ENCODE measurements around the gene FIGNL2.

- TF ChIP-seq, protein P1, sequence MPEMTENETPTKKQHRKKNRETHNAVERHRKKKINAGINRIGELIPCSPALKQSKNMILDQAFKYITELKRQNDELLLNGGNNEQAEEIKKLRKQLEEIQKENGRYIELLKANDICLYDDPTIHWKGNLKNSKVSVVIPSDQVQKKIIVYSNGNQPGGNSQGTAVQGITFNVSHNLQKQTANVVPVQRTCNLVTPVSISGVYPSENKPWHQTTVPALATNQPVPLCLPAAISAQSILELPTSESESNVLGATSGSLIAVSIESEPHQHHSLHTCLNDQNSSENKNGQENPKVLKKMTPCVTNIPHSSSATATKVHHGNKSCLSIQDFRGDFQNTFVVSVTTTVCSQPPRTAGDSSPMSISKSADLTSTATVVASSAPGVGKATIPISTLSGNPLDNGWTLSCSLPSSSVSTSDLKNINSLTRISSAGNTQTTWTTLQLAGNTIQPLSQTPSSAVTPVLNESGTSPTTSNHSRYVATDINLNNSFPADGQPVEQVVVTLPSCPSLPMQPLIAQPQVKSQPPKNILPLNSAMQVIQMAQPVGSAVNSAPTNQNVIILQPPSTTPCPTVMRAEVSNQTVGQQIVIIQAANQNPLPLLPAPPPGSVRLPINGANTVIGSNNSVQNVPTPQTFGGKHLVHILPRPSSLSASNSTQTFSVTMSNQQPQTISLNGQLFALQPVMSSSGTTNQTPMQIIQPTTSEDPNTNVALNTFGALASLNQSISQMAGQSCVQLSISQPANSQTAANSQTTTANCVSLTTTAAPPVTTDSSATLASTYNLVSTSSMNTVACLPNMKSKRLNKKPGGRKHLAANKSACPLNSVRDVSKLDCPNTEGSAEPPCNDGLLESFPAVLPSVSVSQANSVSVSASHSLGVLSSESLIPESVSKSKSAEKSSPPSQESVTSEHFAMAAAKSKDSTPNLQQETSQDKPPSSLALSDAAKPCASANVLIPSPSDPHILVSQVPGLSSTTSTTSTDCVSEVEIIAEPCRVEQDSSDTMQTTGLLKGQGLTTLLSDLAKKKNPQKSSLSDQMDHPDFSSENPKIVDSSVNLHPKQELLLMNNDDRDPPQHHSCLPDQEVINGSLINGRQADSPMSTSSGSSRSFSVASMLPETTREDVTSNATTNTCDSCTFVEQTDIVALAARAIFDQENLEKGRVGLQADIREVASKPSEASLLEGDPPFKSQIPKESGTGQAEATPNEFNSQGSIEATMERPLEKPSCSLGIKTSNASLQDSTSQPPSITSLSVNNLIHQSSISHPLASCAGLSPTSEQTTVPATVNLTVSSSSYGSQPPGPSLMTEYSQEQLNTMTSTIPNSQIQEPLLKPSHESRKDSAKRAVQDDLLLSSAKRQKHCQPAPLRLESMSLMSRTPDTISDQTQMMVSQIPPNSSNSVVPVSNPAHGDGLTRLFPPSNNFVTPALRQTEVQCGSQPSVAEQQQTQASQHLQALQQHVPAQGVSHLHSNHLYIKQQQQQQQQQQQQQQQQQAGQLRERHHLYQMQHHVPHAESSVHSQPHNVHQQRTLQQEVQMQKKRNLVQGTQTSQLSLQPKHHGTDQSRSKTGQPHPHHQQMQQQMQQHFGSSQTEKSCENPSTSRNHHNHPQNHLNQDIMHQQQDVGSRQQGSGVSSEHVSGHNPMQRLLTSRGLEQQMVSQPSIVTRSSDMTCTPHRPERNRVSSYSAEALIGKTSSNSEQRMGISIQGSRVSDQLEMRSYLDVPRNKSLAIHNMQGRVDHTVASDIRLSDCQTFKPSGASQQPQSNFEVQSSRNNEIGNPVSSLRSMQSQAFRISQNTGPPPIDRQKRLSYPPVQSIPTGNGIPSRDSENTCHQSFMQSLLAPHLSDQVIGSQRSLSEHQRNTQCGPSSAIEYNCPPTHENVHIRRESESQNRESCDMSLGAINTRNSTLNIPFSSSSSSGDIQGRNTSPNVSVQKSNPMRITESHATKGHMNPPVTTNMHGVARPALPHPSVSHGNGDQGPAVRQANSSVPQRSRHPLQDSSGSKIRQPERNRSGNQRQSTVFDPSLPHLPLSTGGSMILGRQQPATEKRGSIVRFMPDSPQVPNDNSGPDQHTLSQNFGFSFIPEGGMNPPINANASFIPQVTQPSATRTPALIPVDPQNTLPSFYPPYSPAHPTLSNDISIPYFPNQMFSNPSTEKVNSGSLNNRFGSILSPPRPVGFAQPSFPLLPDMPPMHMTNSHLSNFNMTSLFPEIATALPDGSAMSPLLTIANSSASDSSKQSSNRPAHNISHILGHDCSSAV (CRISPR knock-in tag; IDR thresholded peaks at IDR 0.05; ENCODE audit: borderline replicate concordance) = no peak
- no peak for TF ChIP-seq RELA (CRISPR knock-in tag; IDR thresholded peaks at IDR 0.05)
- TF ChIP-seq SMC3 (IDR thresholded peaks at IDR 0.05; ENCODE audit: low read length) = no peak
- no peak for TF ChIP-seq ZNF563 (CRISPR knock-in tag; IDR thresholded peaks at IDR 0.05)
- no peak for TF ChIP-seq ZFP82 (CRISPR knock-in tag; IDR thresholded peaks at IDR 0.05; ENCODE audit: borderline replicate concordance)
- TF ChIP-seq CHCHD3 (CRISPR knock-in tag; IDR thresholded peaks at IDR 0.05) = no peak
- no peak for TF ChIP-seq CENPT (CRISPR knock-in tag; IDR thresholded peaks at IDR 0.05; ENCODE audit: low read depth)
- TF ChIP-seq SIN3A (IDR thresholded peaks at IDR 0.05; ENCODE audit: borderline replicate concordance, low read depth, low read length) = no peak
- no peak for TF ChIP-seq CHD2 (IDR thresholded peaks at IDR 0.05; ENCODE audit: low read depth, low read length)
- no peak for TF ChIP-seq ZNF652 (CRISPR knock-in tag; IDR thresholded peaks at IDR 0.05; ENCODE audit: borderline replicate concordance, low read depth)
- no peak for TF ChIP-seq HMGXB4 (CRISPR knock-in tag; IDR thresholded peaks at IDR 0.05; ENCODE audit: borderline replicate concordance in 1 of 2, low read depth in 1 of 2)
- TF ChIP-seq ZNF746 (CRISPR knock-in tag; IDR thresholded peaks at IDR 0.05) = no peak
- no peak for TF ChIP-seq CEBPB (IDR thresholded peaks at IDR 0.05; ENCODE audit: borderline replicate concordance, low read depth, low read length)
These were observed 47.7 kb upstream of the FIGNL2 start for GRCh38 chr12:51896236-51896635.

Data from HepG2 (cell line).